Ascending aorta (tissue), 2 donors: Measurements from ENCODE around the gene BHLHA15. TPM values are rescaled to one million over a fixed set of nuclear protein-coding genes. Genes with fewer than 3 reads are reported as not detected.
"Not testable (repeated sequence)": the region's sequence is repeated elsewhere in the genome, so short reads cannot be mapped to it uniquely, and the experiment has no call there.

Experiments used
- DNase-seq, 2 donors: peaks; one replicate each; pipeline ENCODE4 v3.0.0-alpha.2; 2019; ENCODE audit warnings: low spot score in 2 of 2
- H3K27ac ChIP-seq, 2 donors: fragments of 200-600 bp; sonication (generic); one replicate each; pipeline ENCODE4 v1.5.1; 2016 to 2017; ENCODE audit warnings: mild to moderate bottlenecking in 1 of 2
- H3K27me3 ChIP-seq: fragments of 200-600 bp; sonication (generic); one replicate; pipeline ENCODE4 v1.5.1; 2017
- H3K36me3 ChIP-seq, 2 donors: fragments of 200-600 bp; sonication (generic); one replicate each; pipeline ENCODE4 v1.5.1; 2016
- H3K4me1 ChIP-seq, 2 donors: fragments of 200-600 bp; sonication (generic); one replicate each; pipeline ENCODE4 v1.5.1; 2016 to 2017; ENCODE audit warnings: mild to moderate bottlenecking in 1 of 2
- H3K4me3 ChIP-seq, 2 donors: fragments of 200-600 bp; sonication (generic); one replicate each; pipeline ENCODE4 v1.5.1; 2016 to 2017; ENCODE audit warnings: mild to moderate bottlenecking in 1 of 2
- H3K9me3 ChIP-seq, 2 donors: fragments of 200-600 bp; sonication (generic); one replicate each; pipeline ENCODE4 v1.5.1; 2016
- CTCF ChIP-seq, 3 experiments: fragments of 200-600 bp in 2 of 3; fragments of 450-650 bp in 1 of 3; sonication (generic) in 2 of 3; IDR thresholded peaks; one replicate each; pipeline ENCODE4 v1.5.1; 2016 to 2019; ENCODE audit warnings: antibody characterized with exemption in 3 of 3, mild to moderate bottlenecking in 1 of 3, moderate library complexity in 1 of 3
- intact Hi-C: fragments of 100-400 bp; cut with DNase I; formaldehyde crosslinking; loops from one replicate; pipeline ENCODE4 v1.15.1; 2023
- total RNA-seq: library from RNA; depleted of rRNA; stranded (reverse); fragments of >200 nt; gene quantifications from one replicate; pipeline ENCODE4 v1.1.0, GENCODE V29; 2016

The BHLHA15 gene
- total RNA-seq, 1 donor from 2014 or later: not detected

- no peak for TF ChIP-seq CTCF (IDR thresholded peaks at IDR 0.05)
- intact Hi-C loops: no loop called here
- DNase-seq: no peak
- Histone ChIP-seq H3K36me3 (peaks cover 34 to 39% of the 10 kb centered on the region in 2 donors), H3K4me3 (no peak overlapping the region), H3K27ac (no peak overlapping the region), H3K9me3 (no peaks in the 10 kb centered on the region), H3K27me3 (no peaks in the 10 kb centered on the region), H3K4me1 (no peaks in the 10 kb centered on the region)
Measured at GRCh38 chr7:98217623-98218582, 6.7 kb downstream of the BHLHA15 start.

- H3K9me3 ChIP-seq, DNase-seq, H3K27me3 ChIP-seq, H3K4me3 ChIP-seq, H3K4me1 ChIP-seq, H3K27ac ChIP-seq, intact Hi-C loops: not testable (repeated sequence)
- H3K36me3 ChIP-seq: peaks cover 38 to 48% of the 10 kb centered on the region in 2 donors
Measured at GRCh38 chr7:98219382-98219781, 8.1 kb downstream of the BHLHA15 start.

- Histone ChIP-seq H3K4me3 (no peak overlapping the region), H3K27ac (no peak overlapping the region), H3K9me3 (no peaks in the 10 kb centered on the region), H3K4me1 (no peaks in the 10 kb centered on the region), H3K36me3 (peaks cover 40 to 56% of the 10 kb centered on the region in 2 donors), H3K27me3 (no peaks in the 10 kb centered on the region)
- TF ChIP-seq CTCF (IDR thresholded peaks at IDR 0.05): no peak
- intact Hi-C loops: no loop called here
- no peak for DNase-seq
Measured at GRCh38 chr7:98221611-98222532, 10.6 kb downstream of the BHLHA15 start.

- H3K27me3 ChIP-seq: no peaks in the 10 kb centered on the region
- peaks cover 38 to 52% of the 10 kb centered on the region in 2 donors for H3K36me3 ChIP-seq
- intact Hi-C loops: no loop called here
- H3K9me3 ChIP-seq: no peaks in the 10 kb centered on the region
- DNase-seq: no peak
- no peak overlapping the region for H3K4me3 ChIP-seq
- TF ChIP-seq CTCF (IDR thresholded peaks at IDR 0.05): no peak
- no peak overlapping the region for H3K27ac ChIP-seq
- no peaks in the 10 kb centered on the region for H3K4me1 ChIP-seq
Measured at GRCh38 chr7:98222533-98223195, 11.4 kb downstream of the BHLHA15 start.

- Histone ChIP-seq H3K27ac (no peak overlapping the region), H3K27me3 (no peaks in the 10 kb centered on the region), H3K4me3 (no peak overlapping the region), H3K9me3 (no peaks in the 10 kb centered on the region), H3K36me3 (peaks cover 38 to 58% of the 10 kb centered on the region in 2 donors), H3K4me1 (no peaks in the 10 kb centered on the region)
- intact Hi-C loops: no loop called here
- no peak for TF ChIP-seq CTCF (IDR thresholded peaks at IDR 0.05)
- no peak for DNase-seq
Measured at GRCh38 chr7:98223351-98223897, 12.2 kb downstream of the BHLHA15 start.
